Medulla oblongata (tissue), 1 donor: Measurements from ENCODE around the gene TLR10.

ENCODE experiments used
- DNase-seq: peaks from one replicate; pipeline ENCODE4 v3.0.0-alpha.2; 2015; ENCODE audit errors: extremely low spot score

TLR10 gene

DNA sequence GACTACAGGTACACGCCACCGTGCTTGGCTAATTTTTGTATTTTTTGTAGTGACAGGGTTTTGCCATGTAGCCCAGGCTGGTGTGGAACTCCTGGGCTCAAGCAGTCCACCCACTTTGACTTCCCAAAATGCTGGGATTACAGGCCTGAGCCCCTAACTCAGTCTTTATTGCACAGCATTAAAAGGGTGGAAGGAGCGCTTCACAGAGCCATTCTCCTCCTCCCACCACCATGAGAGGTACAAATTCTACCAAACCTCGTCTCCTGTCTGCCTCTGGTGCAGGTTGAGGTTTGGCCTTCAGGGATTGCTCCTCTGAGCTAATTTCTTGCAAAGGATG is 52.3 kb downstream of the TLR10 start:
- no peak for DNase-seq

DNA sequence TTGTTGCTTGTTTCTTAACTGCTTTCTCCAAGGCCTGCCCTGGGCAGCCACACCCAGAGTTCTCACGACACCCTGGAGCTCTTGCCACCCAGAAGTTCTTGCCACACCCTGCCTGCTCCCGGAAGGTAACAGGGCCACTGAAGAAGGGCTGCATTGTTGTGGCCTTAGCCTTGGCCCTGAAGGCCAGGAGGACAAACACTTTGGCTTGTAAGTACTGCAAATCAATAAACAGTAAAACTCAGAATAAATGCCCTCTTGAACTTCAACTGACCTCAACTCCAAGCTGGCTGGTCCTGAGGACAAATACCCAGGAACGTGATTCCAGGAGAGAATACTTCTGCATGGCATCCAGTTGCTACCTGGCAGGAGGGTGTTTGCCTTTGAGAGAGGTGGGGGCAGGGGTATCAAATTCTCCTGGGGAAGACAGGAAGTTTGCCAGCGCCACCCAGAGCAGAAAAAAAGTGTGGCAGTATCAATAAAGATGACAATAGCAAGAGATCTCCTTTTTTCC is 54.1 kb downstream of the TLR10 start:
- no peak for DNase-seq

DNA sequence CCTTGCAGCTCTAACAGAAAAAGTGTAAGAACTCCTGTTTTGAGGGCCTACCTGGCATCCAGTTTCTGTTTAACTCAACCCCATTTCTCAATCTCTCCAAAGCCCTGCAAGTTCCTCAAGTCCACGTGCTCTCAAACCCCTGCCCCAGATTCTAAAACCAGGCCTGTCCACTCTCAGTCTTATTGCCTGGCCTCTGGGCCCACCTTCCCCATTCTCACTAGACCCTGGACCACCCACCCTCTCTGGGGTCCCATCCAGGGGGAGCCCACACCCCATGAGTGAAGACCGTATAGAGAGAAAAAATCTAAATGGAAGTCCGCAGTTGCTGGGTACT is 58.3 kb downstream of the TLR10 start:
- DNase-seq = no peak

DNA sequence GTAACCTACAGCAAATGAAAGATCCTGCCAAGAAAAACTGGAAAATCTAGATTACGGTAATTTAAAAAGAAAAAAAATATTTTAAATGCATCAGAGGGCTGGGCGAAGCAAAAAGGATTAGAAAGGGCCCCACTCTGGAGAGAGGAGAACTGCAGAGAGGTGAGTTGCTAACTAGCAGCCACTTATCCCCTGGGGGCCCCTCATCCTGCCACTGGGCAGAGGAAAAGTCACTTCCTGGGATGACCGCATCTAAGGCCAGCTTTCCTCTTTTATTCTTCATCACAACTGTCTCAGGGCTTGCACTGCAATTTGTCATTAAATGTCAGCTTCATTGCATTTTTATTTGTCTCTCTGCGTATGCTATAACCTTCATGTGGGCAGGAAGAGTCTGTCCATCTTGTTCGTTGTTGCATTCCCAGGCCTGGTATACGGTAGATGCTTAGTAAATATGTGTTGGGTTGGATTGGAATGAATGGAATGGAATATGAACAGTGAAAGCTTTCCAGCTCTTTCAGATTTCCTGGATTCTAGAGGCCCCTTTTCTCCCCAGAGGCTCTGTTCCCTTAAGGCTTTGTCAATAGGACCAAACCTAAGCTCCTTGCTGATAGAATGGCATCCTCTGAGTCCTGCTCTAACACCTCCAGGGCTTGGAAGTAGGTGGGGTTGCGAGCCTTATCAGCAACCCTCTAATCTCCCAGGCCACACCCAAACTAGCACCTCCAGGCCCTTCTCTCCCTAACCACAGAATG is 58.9 kb downstream of the TLR10 start:
- no peak for DNase-seq

DNA sequence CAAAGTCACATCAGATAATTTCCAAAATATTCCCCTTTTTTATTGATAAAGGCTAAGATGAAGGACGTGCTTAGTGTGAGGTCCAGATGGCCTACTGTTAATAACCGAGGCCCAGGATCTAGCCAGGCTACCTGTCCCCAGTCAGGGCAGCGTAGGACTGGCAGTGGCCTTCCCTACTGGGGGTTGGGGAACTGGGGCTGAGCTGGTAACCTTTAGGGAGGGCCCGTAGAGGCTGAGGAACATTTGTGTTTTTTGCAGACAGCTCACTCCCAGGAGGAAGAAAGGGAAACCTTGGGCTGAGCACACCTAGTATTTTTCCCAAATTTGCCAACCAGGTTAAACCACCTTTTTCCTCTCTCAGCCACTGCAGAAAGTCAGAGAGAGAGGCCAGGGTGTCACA is 59.7 kb downstream of the TLR10 start:
- DNase-seq = no peak
